Measurements from ENCODE around the gene CSGALNACT2.
"Not testable (repeated sequence)": the region's sequence is repeated elsewhere in the genome, so short reads cannot be mapped to it uniquely, and the experiment has no call there.

DNA sequence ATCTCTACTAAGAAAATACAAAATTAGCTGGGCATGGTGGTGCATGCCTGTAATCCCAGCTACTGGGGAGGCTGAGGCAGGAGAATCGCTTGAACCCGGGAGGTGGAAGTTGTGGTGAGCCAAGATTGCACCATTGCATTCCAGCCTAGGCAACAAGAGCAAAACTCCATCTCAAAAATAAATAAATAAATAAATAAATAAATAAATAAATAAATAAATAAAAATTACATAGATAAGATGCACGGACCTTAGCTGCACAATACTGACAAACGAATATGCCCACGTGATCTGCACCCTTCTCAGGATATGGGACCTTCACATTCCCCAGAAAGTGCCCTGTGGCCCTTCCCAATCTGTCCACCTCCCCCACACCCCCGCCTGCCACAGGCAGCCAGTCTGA, 38.9 kb upstream of the CSGALNACT2 start:
- not testable (repeated sequence) for TF ChIP-seq POLR2A (IDR thresholded peaks at IDR 0.05; ENCODE audit: low read length); GATA1 (IDR thresholded peaks at IDR 0.05; ENCODE audit: low read depth, low read length)

Data from erythroblast (primary cell).